NCI-H2081 treated with DMSO at 0.1 percent for 48 hours (cell line): ENCODE results near the gene PHC1.

Experiments used
- DNase-seq: peaks from one replicate; lab custom pipeline; 2025; lab: John Stamatoyannopoulos, UW

PHC1 gene

DNA sequence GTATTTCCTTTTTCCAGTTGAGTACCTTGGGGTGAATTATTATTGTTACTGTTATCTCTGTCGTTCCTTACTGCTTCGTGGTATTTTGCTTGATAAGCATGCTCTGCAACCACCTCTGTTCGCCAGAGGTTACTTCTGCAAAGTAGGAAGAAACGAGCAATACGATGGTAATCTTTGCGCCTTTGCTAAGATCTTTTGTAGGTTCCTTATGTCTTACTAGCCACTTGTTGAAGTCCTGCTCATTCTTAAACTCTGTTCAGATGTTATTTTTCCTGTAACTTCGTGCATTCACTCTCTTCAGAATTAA lies 35.9 kb downstream of the PHC1 start:
- DNase-seq, result no peak

GRCh38 chr12:8950702-8951478 lies 36.6 kb downstream of the PHC1 start:
- DNase-seq, result no peak

GRCh38 chr12:8951744-8952143 lies 37.4 kb downstream of the PHC1 start:
- no peak for DNase-seq

DNA sequence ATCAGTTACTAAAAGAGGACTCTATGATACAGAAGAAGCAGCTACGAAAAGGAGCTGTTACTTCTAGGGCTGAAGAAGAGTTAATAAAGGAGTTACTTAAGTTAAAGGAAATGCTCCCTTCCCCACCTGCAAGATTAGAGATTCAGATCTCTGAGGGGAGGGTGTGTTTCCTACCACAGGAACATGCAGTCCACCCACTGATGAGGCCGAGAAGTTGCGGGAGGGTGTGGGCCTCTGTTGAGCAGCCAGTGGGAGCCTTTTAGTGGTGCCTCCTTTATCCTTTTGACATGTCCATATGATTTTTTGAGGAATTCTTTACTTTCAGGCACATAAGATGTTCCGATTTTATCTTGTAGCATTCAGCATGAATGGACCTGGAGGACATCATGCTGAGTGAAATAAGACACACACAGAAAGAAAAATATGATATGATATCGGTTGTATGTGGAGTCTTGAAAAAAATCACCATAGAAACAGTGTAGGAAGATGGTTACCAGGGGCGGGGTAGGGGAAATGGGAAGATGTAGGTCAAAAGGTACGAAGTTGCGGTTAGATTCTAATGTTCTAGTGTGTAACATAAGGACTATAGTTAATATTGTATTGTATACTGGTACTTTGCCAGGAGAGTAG lies 39.6 kb downstream of the PHC1 start:
- DNase-seq, result no peak

DNA sequence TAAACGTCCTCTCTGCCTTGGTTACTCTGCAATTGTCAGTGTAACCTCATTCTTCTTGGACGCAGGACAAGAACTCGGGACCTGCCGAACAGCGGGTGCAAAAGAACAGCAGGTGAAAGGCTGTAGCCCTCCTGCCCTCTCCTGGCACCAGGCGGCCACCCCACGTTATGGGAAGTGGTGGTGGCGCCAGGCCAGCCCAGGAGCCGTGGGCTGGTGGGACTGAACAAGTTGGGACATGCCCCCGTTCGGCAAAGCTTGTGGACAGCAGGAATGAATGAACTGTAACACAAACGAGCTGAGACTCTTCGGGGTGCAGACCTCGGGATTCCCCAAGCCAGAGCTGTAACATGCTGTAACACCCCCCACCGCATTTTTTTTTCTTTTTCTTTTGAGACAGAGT lies 41.8 kb downstream of the PHC1 start:
- DNase-seq, result no peak

DNA sequence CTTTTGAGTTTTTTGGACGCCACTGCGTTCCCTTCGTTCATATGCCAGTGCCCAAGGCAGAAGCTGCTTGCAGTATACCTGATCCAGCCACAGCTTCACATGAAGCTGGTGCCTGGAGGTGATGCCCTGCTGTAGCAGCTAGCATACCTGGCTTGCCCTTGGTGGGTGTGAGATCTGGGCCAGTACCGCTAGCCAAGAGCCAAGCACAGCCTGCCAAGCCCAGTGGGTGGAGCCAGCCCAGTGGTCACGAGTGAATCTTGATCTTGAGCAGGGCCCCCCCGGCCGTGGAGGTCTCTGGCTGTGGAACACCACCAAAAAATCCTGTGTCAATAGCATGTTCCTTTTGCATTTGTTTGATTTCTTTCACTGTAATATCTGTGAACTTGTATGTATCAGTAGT lies 42.5 kb downstream of the PHC1 start:
- no peak for DNase-seq

GRCh38 chr12:8957561-8957960 lies 43.3 kb downstream of the PHC1 start:
- DNase-seq, result no peak

- no peak for DNase-seq
Observed at GRCh38 chr12:8958066-8958465, 43.8 kb downstream of the PHC1 start.

DNA sequence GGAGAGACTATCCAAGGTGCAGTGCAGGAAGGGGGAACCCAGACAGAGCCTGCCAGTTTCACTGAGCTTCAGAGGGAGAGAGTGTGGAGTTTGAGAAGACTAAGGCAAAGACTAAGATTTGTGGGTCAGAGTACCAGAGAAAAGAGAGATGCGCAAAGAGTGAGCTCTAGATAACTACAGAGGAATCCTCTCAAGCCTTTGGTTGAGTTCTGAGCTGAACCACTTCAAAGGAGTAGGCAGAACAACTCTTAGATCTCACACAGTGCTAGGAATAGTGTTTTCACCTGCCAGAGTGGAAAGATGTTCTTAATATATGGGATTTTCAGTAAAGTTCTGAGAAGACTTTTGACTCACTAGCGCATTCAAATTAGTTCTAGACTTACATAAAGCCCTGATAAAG lies 45.9 kb downstream of the PHC1 start:
- no peak for DNase-seq

- DNase-seq, result no peak
Observed at GRCh38 chr12:8968761-8969160, 54.5 kb downstream of the PHC1 start.

- DNase-seq, result no peak
Observed at GRCh38 chr12:8969861-8970411, 55.6 kb downstream of the PHC1 start.

- no peak for DNase-seq
Observed at GRCh38 chr12:8970432-8970831, 56.1 kb downstream of the PHC1 start.

- DNase-seq, result no peak
Observed at GRCh38 chr12:8980137-8980536, 65.8 kb downstream of the PHC1 start.

DNA sequence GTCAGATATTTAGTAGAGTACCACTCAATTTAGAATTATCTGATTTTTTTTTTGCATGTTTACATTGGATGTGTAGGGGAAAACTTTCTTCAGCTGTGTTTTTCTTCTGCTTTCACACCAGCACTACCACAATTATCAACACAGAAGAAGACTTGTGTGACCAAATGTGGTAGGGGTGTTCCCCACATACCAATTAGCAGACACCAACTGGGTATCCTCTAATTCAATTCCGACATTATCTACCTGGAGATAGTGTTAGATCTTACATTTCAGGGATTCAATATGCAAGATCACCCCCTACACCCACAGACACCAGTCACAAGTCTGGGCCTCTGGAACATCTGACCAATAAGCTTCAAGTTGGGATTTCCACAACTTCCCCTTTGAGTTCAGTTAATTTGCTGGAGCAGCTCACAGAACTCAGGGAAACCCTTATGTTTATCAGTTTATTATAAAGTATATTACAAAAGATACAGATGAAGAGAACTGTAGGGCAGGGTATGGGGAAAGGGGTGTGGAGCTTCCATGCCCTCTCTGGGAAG lies 71.0 kb downstream of the PHC1 start:
- DNase-seq, result no peak

- DNase-seq, result no peak
Observed at GRCh38 chr12:8987163-8987562, 72.9 kb downstream of the PHC1 start.

- DNase-seq, result no peak
Observed at GRCh38 chr12:8987685-8988084, 73.4 kb downstream of the PHC1 start.

DNA sequence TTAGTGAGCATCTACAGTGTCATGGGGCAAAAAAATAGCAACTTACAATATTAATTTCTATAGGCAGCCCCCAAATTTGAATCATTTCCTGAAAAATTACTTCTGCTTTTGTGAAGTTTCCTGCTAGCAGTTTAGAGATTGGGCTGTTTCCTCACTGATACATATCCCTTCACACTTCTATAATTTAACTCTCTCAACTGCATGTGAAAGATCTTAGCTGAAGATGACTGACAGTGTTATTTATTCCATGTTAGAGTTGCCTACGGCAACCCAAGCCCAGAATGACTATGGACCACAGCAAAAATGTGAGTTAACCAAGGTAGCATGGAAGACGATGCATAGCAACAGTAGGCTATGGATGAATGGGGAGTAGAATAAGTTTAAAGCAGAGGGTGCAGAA lies 75.1 kb downstream of the PHC1 start, which contains the start of gene KLRG1:
TSS of gene KLRG1 (plus strand) at position 134 of the 400 bp plus-strand sequence. CDS start at position 224, 90 bp downstream.
- DNase-seq, result no peak
